SK-N-MC (cell line): Measurements from ENCODE around the gene PHC2.
"Not testable (repeated sequence)": the region's sequence is repeated elsewhere in the genome, so short reads cannot be mapped to it uniquely, and the experiment has no call there.

Source experiments
- EZH2 ChIP-seq: fragments of 200-600 bp; sonication (generic); IDR thresholded peaks from one replicate; pipeline ENCODE4 v1.6.1; 2017; ENCODE audit warnings: antibody characterized with exemption
- POLR2AphosphoS5 ChIP-seq: IDR thresholded peaks from 2 replicates; pipeline ENCODE4 v1.6.1; 2012; ENCODE audit warnings: mild to moderate bottlenecking, low read depth, low read length, borderline replicate concordance

DNA sequence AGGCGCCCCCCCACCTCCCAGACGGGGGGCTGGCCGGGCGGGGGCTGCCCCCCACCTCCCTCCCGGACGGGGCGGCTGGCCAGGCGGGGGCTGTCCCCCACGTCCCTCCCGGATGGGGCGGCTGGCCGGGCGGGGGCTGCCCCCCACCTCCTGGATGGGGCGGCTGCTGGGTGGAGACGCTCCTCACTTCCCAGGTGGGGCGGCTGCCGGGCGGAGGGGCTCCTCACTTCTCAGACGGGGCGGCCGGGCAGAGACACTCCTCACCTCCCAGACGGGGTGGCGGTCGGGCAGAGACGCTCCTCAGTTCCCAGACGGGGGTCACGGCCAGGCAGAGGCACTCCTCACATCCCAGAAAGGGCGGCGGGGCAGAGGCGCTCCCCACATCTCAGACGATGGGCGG lies 121.5 kb downstream of the PHC2 start:
- not testable (repeated sequence) for TF ChIP-seq POLR2AphosphoS5, EZH2
